ENCODE measurements around the gene UVRAG. TPM values are rescaled to one million over a fixed set of nuclear protein-coding genes. Genes with fewer than 3 reads are reported as not detected.

Gene UVRAG
- polyA plus RNA-seq, 1 donor (not counting 4 experiments of a cell fraction or from before 2014, with no cell fraction given) = 11.9 TPM

- H3K27me3 ChIP-seq (ENCODE audit: control insufficient read depth, extremely low read depth, insufficient read depth, low read length) = peaks cover 33% of the 10 kb centered on the region
- no peaks in the 10 kb centered on the region for H3K79me2 ChIP-seq (ENCODE audit: control insufficient read depth, insufficient read depth, low read length)
- peaks cover 9% of the 10 kb centered on the region for H3K4me1 ChIP-seq (ENCODE audit: control insufficient read depth, extremely low read depth, insufficient read depth, low read length)
Observed at GRCh38 chr11:75770102-75770501, 44.9 kb upstream of the UVRAG start.

GRCh38 chr11:75771646-75772410 lies 43.2 kb upstream of the UVRAG start:
- FAIRE-seq (no peak), DNase-seq (ENCODE audit: low read depth, low spot score) (no peak)
- H4K20me1 ChIP-seq (ENCODE audit: control insufficient read depth, extremely low read depth, insufficient read depth, low read length) = no peaks in the 10 kb centered on the region
- no peaks in the 10 kb centered on the region for H3K79me2 ChIP-seq (ENCODE audit: control insufficient read depth, insufficient read depth, low read length)
- H3K36me3 ChIP-seq (ENCODE audit: control insufficient read depth in 2 of 2, extremely low read depth in 1 of 2, insufficient read depth in 2 of 2, low read length in 2 of 2) = no peaks in the 10 kb centered on the region
- peaks cover 9% of the 10 kb centered on the region for H3K4me1 ChIP-seq (ENCODE audit: control insufficient read depth, extremely low read depth, insufficient read depth, low read length)
- no peak overlapping the region for H3K9ac ChIP-seq (ENCODE audit: control insufficient read depth, extremely low read depth, insufficient read depth, low read length)
- H3K27me3 ChIP-seq (ENCODE audit: control insufficient read depth, extremely low read depth, insufficient read depth, low read length) = peaks cover 33% of the 10 kb centered on the region
- dilution Hi-C loops (cut with MboI; ENCODE audit: extremely low pct_ligation_motif_present, low sequenced_read_pairs) = no loop called here
- no peaks in the 10 kb centered on the region for H3K9me3 ChIP-seq (ENCODE audit: control insufficient read depth, low read depth, low read length)
- no peak overlapping the region for H2AFZ ChIP-seq (ENCODE audit: control insufficient read depth, low read length)
- TF ChIP-seq CTCF (optimal IDR thresholded peaks at IDR 0.05 in 1 of 3, IDR thresholded peaks at IDR 0.05 in 1 of 3, conservative IDR thresholded peaks at IDR 0.05 in 1 of 3; ENCODE audit: extremely low read depth in 1 of 3, insufficient read depth in 2 of 3, low read length in 3 of 3) (no peak), EZH2 (IDR thresholded peaks at IDR 0.05; ENCODE audit: low read length) (no peak)
- no peak overlapping the region for H3K4me2 ChIP-seq (ENCODE audit: control insufficient read depth, extremely low read depth, insufficient read depth, low read depth, low read length)
- no peaks in the 10 kb centered on the region for H3K9me1 ChIP-seq (ENCODE audit: control insufficient read depth, extremely low read depth, insufficient read depth, low read length)
- H3K4me3 ChIP-seq (ENCODE audit: control insufficient read depth in 2 of 3, extremely low read depth in 1 of 3, insufficient read depth in 2 of 3, low read depth in 1 of 3, low read length in 3 of 3) = no peak overlapping the region
- no peak overlapping the region for H3K27ac ChIP-seq (ENCODE audit: control insufficient read depth, insufficient read depth, low read length)

More at GRCh38 chr11:75770102-75770501, 44.9 kb upstream of the UVRAG start:
- no peaks in the 10 kb centered on the region for H3K36me3 ChIP-seq (ENCODE audit: control insufficient read depth in 2 of 2, extremely low read depth in 1 of 2, insufficient read depth in 2 of 2, low read length in 2 of 2)
- no peak overlapping the region for H3K4me3 ChIP-seq (ENCODE audit: control insufficient read depth in 2 of 3, extremely low read depth in 1 of 3, insufficient read depth in 2 of 3, low read depth in 1 of 3, low read length in 3 of 3)
- no peak for TF ChIP-seq EZH2 (IDR thresholded peaks at IDR 0.05; ENCODE audit: low read length)
- no peak for TF ChIP-seq CTCF (optimal IDR thresholded peaks at IDR 0.05 in 1 of 3, IDR thresholded peaks at IDR 0.05 in 1 of 3, conservative IDR thresholded peaks at IDR 0.05 in 1 of 3; ENCODE audit: extremely low read depth in 1 of 3, insufficient read depth in 2 of 3, low read length in 3 of 3)
- H3K9ac ChIP-seq (ENCODE audit: control insufficient read depth, extremely low read depth, insufficient read depth, low read length) = no peak overlapping the region
- FAIRE-seq (no peak), DNase-seq (ENCODE audit: low read depth, low spot score) (no peak)
- dilution Hi-C loops (cut with MboI; ENCODE audit: extremely low pct_ligation_motif_present, low sequenced_read_pairs) = no loop called here
- H3K27ac ChIP-seq (ENCODE audit: control insufficient read depth, insufficient read depth, low read length) = no peak overlapping the region
- no peak overlapping the region for H2AFZ ChIP-seq (ENCODE audit: control insufficient read depth, low read length)
- H3K4me2 ChIP-seq (ENCODE audit: control insufficient read depth, extremely low read depth, insufficient read depth, low read depth, low read length) = no peak overlapping the region
- no peaks in the 10 kb centered on the region for H3K9me3 ChIP-seq (ENCODE audit: control insufficient read depth, low read depth, low read length)
- H3K9me1 ChIP-seq (ENCODE audit: control insufficient read depth, extremely low read depth, insufficient read depth, low read length) = no peaks in the 10 kb centered on the region
- H4K20me1 ChIP-seq (ENCODE audit: control insufficient read depth, extremely low read depth, insufficient read depth, low read length) = no peaks in the 10 kb centered on the region
